Measurements from ENCODE around the gene ZFP30. TPM values are rescaled to one million over a fixed set of nuclear protein-coding genes. Genes with fewer than 3 reads are reported as not detected.

ZFP30 gene
- total RNA-seq (2014; rRNA removed) (5.0 and 5.3 TPM in 2 replicates), Bru-seq, nascent RNA (percentile 51 among the genes with signal in this experiment), BruChase-seq, experiment 1, labeled RNA remaining after a 6-hour chase (percentile 53 among the genes with signal in this experiment), BruChase-seq, experiment 2, labeled RNA remaining after a 2-hour chase (percentile 62 among the genes with signal in this experiment)
- long read RNA-seq, partial matches to known transcripts = 1 of 4 reads
- long read RNA-seq, other reads (novel, unspliced or antisense) = 3 of 4 reads

- Histone ChIP-seq H4K20me1 (ENCODE audit: low read length) (no peaks in the 10 kb centered on the region), H3K4me2 (ENCODE audit: low read length) (peak within 1 kb of the TSS; percentile 67), H3K27me3 (ENCODE audit: low read length) (no peaks in the 10 kb centered on the region), H3K9me3 (ENCODE audit: low read length) (peaks cover 12% of the 10 kb centered on the region; the same call in 1 of the 2 replicates), H3K9ac (ENCODE audit: low read length) (peak within 1 kb of the TSS; percentile 79), H3K27ac (ENCODE audit: low read length) (peak within 1 kb of the TSS; percentile 23), H3K4me1 (ENCODE audit: insufficient read depth, low read length) (peaks cover 8% of the 10 kb centered on the region; the same call in 1 of the 2 replicates), H2AFZ (ENCODE audit: low read length) (peak within 1 kb of the TSS; percentile 91), H3K9me2 (replicated peaks; ENCODE audit: low read length) (no peaks in the 10 kb centered on the region), H3K79me2 (ENCODE audit: low read length) (peaks cover 29% of the 10 kb centered on the region), H3K4me3 (ENCODE audit: low read length) (peak within 1 kb of the TSS; percentile 83), H3F3A (ENCODE audit: low read length, unreplicated experiment) (no peaks in the 10 kb centered on the region), H3K36me3 (ENCODE audit: low read depth, low read length) (peaks cover 12% of the 10 kb centered on the region)
- peak; percentile 89 for ATAC-seq
- CTCF ChIA-PET = no interaction called here
- no peak for TF ChIP-seq EZH2phosphoT487 (IDR thresholded peaks at IDR 0.05; ENCODE audit: borderline replicate concordance, low read length)
- TF ChIP-seq EZH2 (IDR thresholded peaks at IDR 0.05; ENCODE audit: low read length, unreplicated experiment) = no peak
- no peak for TF ChIP-seq CTCF (conservative IDR thresholded peaks at IDR 0.05; ENCODE audit: low read depth, low read length)
- no TSS peak for BruUV-seq (replicated peaks)
- intact Hi-C loops (cut with micrococcal nuclease) = no loop called here
- POLR2A ChIA-PET (ENCODE audit: unreplicated experiment) = no interaction called here
- DNase-seq = peak; percentile 70
These were observed at the start of gene ZFP30 for GRCh38 chr19:37655301-37655688. ZFP30 (minus strand) TSS chr19:37655465; CDS start chr19:37647822, 7,643 bp downstream.

GRCh38 chr19:37699057-37699456 lies 43.8 kb upstream of the ZFP30 start:
- intact Hi-C loops (cut with micrococcal nuclease) = no loop called here
- POLR2A ChIA-PET (ENCODE audit: unreplicated experiment) = no interaction called here
- Histone ChIP-seq H2AFZ (ENCODE audit: low read length) (no peak overlapping the region), H3K4me2 (ENCODE audit: low read length) (no peak overlapping the region), H3K27me3 (ENCODE audit: low read length) (no peaks in the 10 kb centered on the region), H3K4me1 (ENCODE audit: insufficient read depth, low read length) (no peaks in the 10 kb centered on the region), H3K36me3 (ENCODE audit: low read depth, low read length) (peaks cover 33% of the 10 kb centered on the region), H3K9ac (ENCODE audit: low read length) (no peak overlapping the region), H3K9me3 (ENCODE audit: low read length) (peaks cover 21% of the 10 kb centered on the region), H3F3A (ENCODE audit: low read length, unreplicated experiment) (no peaks in the 10 kb centered on the region), H3K4me3 (ENCODE audit: low read length) (no peak overlapping the region), H3K79me2 (ENCODE audit: low read length) (no peaks in the 10 kb centered on the region), H3K9me2 (replicated peaks; ENCODE audit: low read length) (no peaks in the 10 kb centered on the region), H3K27ac (ENCODE audit: low read length) (no peak overlapping the region), H4K20me1 (ENCODE audit: low read length) (no peaks in the 10 kb centered on the region)
- no TSS peak for BruUV-seq (replicated peaks)
- DNase-seq (no peak), ATAC-seq (no peak)
- TF ChIP-seq EZH2phosphoT487 (IDR thresholded peaks at IDR 0.05; ENCODE audit: borderline replicate concordance, low read length) = no peak
- no peak for TF ChIP-seq EZH2 (IDR thresholded peaks at IDR 0.05; ENCODE audit: low read length, unreplicated experiment)
- no peak for TF ChIP-seq CTCF (conservative IDR thresholded peaks at IDR 0.05; ENCODE audit: low read depth, low read length)
- CTCF ChIA-PET = no interaction called here

- no peaks in the 10 kb centered on the region for H3K27me3 ChIP-seq (ENCODE audit: low read length)
- no peaks in the 10 kb centered on the region for H3K4me1 ChIP-seq (ENCODE audit: insufficient read depth, low read length)
- intact Hi-C loops (cut with micrococcal nuclease) = no loop called here
- no peaks in the 10 kb centered on the region for H3K79me2 ChIP-seq (ENCODE audit: low read length)
- H2AFZ ChIP-seq (ENCODE audit: low read length) = no peak overlapping the region
- no peak overlapping the region for H3K4me3 ChIP-seq (ENCODE audit: low read length)
- H3K9me2 ChIP-seq (replicated peaks; ENCODE audit: low read length) = no peaks in the 10 kb centered on the region
- TF ChIP-seq EZH2phosphoT487 (IDR thresholded peaks at IDR 0.05; ENCODE audit: borderline replicate concordance, low read length) = no peak
- TF ChIP-seq CTCF (conservative IDR thresholded peaks at IDR 0.05; ENCODE audit: low read depth, low read length) = no peak
- no peak for TF ChIP-seq EZH2 (IDR thresholded peaks at IDR 0.05; ENCODE audit: low read length, unreplicated experiment)
- POLR2A ChIA-PET (ENCODE audit: unreplicated experiment) = no interaction called here
- CTCF ChIA-PET = no interaction called here
- no peaks in the 10 kb centered on the region for H4K20me1 ChIP-seq (ENCODE audit: low read length)
- no TSS peak for BruUV-seq (replicated peaks)
- DNase-seq (no peak), ATAC-seq (no peak)
- H3K9ac ChIP-seq (ENCODE audit: low read length) = no peak overlapping the region
- H3K4me2 ChIP-seq (ENCODE audit: low read length) = no peak overlapping the region
- peaks cover 28% of the 10 kb centered on the region for H3K36me3 ChIP-seq (ENCODE audit: low read depth, low read length)
- no peaks in the 10 kb centered on the region for H3F3A ChIP-seq (ENCODE audit: low read length, unreplicated experiment)
- H3K9me3 ChIP-seq (ENCODE audit: low read length) = peaks cover 21% of the 10 kb centered on the region
- H3K27ac ChIP-seq (ENCODE audit: low read length) = no peak overlapping the region
These were observed 43.0 kb upstream of the ZFP30 start for GRCh38 chr19:37698216-37698615.
